Prostate gland (tissue), 2 donors: ENCODE data around the gene MIA.

Experiments
- POLR2A ChIP-seq: fragments of 450-650 bp; IDR thresholded peaks from one replicate; pipeline ENCODE4 v1.6.1; 2016; ENCODE audit warnings: antibody characterized with exemption, mild to moderate bottlenecking
- TF ChIP-seq, protein P1 (sequence below), 4 experiments: fragments of 200-600 bp in 2 of 4; fragments of 450-650 bp in 2 of 4; sonication (generic) in 2 of 4; IDR thresholded peaks; 1 replicate in 3 of 4; 2 replicates in 1 of 4; pipeline ENCODE4 v1.5.1; 2016 to 2019; ENCODE audit warnings: antibody characterized with exemption in 4 of 4, mild to moderate bottlenecking in 2 of 4, moderate library complexity in 2 of 4

GRCh38 chr19:40804783-40805242 is 29.5 kb downstream of the MIA start:
- TF ChIP-seq, protein P1, sequence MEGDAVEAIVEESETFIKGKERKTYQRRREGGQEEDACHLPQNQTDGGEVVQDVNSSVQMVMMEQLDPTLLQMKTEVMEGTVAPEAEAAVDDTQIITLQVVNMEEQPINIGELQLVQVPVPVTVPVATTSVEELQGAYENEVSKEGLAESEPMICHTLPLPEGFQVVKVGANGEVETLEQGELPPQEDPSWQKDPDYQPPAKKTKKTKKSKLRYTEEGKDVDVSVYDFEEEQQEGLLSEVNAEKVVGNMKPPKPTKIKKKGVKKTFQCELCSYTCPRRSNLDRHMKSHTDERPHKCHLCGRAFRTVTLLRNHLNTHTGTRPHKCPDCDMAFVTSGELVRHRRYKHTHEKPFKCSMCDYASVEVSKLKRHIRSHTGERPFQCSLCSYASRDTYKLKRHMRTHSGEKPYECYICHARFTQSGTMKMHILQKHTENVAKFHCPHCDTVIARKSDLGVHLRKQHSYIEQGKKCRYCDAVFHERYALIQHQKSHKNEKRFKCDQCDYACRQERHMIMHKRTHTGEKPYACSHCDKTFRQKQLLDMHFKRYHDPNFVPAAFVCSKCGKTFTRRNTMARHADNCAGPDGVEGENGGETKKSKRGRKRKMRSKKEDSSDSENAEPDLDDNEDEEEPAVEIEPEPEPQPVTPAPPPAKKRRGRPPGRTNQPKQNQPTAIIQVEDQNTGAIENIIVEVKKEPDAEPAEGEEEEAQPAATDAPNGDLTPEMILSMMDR (IDR thresholded peaks at IDR 0.05) = peak in 1 of 4 experiments; percentile 2
- no peak for TF ChIP-seq POLR2A
